SK-N-SH (cell line): ENCODE data around the gene TNXB. TPM values are rescaled to one million over a fixed set of nuclear protein-coding genes. Genes with fewer than 3 reads are reported as not detected.

Experiments used
- CTCF ChIA-PET: fragments of 300-600, 350-600 bp; formaldehyde crosslinking; extraction: SDS; loops from one replicate; lab custom pipeline; 2021; lab: Yijun Ruan, JAX
- POLR2A ChIA-PET: fragments of 350-600 bp; sonication (Branson Sonifier 250); formaldehyde crosslinking; extraction: SDS; loops from one replicate; lab custom pipeline; 2020; ENCODE audit warnings: antibody characterized with exemption, inconsistent platforms; lab: Yijun Ruan, JAX
- DNase-seq: peaks from one replicate; pipeline ENCODE4 v3.0.0; 2012
- H2AFZ ChIP-seq: fragments of 200-600 bp; sonication (generic); 2 replicates; pipeline ENCODE4 v1.8.1; 2016; ENCODE audit warnings: antibody characterized with exemption, mild to moderate bottlenecking, low read depth
- H3F3A ChIP-seq: fragments of 200-600 bp; sonication (generic); replicated peaks from 2 replicates; pipeline ENCODE3; 2016; ENCODE audit warnings: antibody characterized with exemption, mild to moderate bottlenecking; ENCODE audit not compliant: insufficient read depth
- H3K27ac ChIP-seq, 2 experiments: fragments of 200-500 bp in 1 of 2; fragments of 200-600 bp in 1 of 2; sonication (Bioruptor generic) in 1 of 2; sonication (generic), shearing (Covaris generic) in 1 of 2; 2 replicates each; pipeline versions ENCODE4 v1.5.1 to v1.6.1; 2014 to 2016; ENCODE audit warnings: low read depth in 2 of 2, inconsistent platforms in 1 of 2, low read length in 1 of 2, mild to moderate bottlenecking in 1 of 2, mixed read lengths in 1 of 2
- H3K27me3 ChIP-seq: fragments of 200-600 bp; sonication (generic), shearing (Covaris generic); 2 replicates; pipeline ENCODE4 v1.6.1; 2016; ENCODE audit warnings: mixed run types; ENCODE audit not compliant: insufficient read depth
- H3K36me3 ChIP-seq, 2 experiments: fragments of 200-500 bp in 1 of 2; fragments of 200-600 bp in 1 of 2; sonication (Bioruptor generic) in 1 of 2; sonication (generic) in 1 of 2; replicated peaks in 1 of 2; 2 replicates each; pipeline versions ENCODE3 to v1.5.1; 2014 to 2016; ENCODE audit warnings: low read length in 1 of 2, mild to moderate bottlenecking in 1 of 2; ENCODE audit not compliant: insufficient read depth in 2 of 2, control insufficient read depth in 1 of 2
- H3K4me1 ChIP-seq, 2 experiments: fragments of 200-500 bp in 1 of 2; fragments of 200-600 bp in 1 of 2; sonication (Bioruptor generic) in 1 of 2; sonication (generic), shearing (Covaris generic) in 1 of 2; 2 replicates each; pipeline versions ENCODE4 v1.5.1 to v1.6.1; 2014 to 2016; ENCODE audit warnings: low read depth in 1 of 2, low read length in 1 of 2, mixed run types in 1 of 2; ENCODE audit not compliant: insufficient read depth in 2 of 2, control insufficient read depth in 1 of 2
- H3K4me2 ChIP-seq: fragments of 200-600 bp; sonication (generic), shearing (Covaris generic); 2 replicates; pipeline ENCODE4 v1.6.1; 2017; ENCODE audit warnings: mixed run types
- H3K4me3 ChIP-seq, 2 experiments: fragments of 200-500 bp in 1 of 2; fragments of 200-600 bp in 1 of 2; sonication (Bioruptor generic) in 1 of 2; sonication (generic), shearing (Covaris generic) in 1 of 2; 2 replicates each; pipeline versions ENCODE4 v1.5.1 to v1.8.1; 2014 to 2016; ENCODE audit warnings: low read depth in 2 of 2, inconsistent platforms in 1 of 2, low read length in 1 of 2, mild to moderate bottlenecking in 1 of 2, mixed read lengths in 1 of 2, moderate library complexity in 1 of 2
- H3K79me2 ChIP-seq: fragments of 200-600 bp; sonication (generic); 2 replicates; pipeline ENCODE4 v1.8.1; 2017; ENCODE audit warnings: mild to moderate bottlenecking; ENCODE audit not compliant: insufficient read depth
- H3K9ac ChIP-seq: fragments of 200-600 bp; sonication (generic); 2 replicates; pipeline ENCODE4 v1.6.1; 2017; ENCODE audit warnings: mixed run types
- H3K9me2 ChIP-seq: fragments of 200-600 bp; sonication (generic); 2 replicates; pipeline ENCODE4 v1.6.1; 2017; ENCODE audit warnings: mixed run types
- H3K9me3 ChIP-seq: fragments of 200-600 bp; sonication (generic); 2 replicates; pipeline ENCODE4 v1.6.1; 2017; ENCODE audit warnings: mixed run types, mild to moderate bottlenecking, moderate library complexity
- H4K20me1 ChIP-seq: fragments of 200-600 bp; sonication (generic); 2 replicates; pipeline ENCODE4 v1.6.1; 2017; ENCODE audit warnings: mild to moderate bottlenecking, mixed run types; ENCODE audit not compliant: insufficient read depth
- FOXJ3 ChIP-seq: sonication (generic); formaldehyde crosslinking; IDR thresholded peaks from 2 replicates; pipeline ENCODE4 v1.5.1; 2020; ENCODE audit warnings: mild to moderate bottlenecking, missing genetic modification reagents
- RAD21 ChIP-seq: IDR thresholded peaks from 2 replicates; pipeline ENCODE4 v1.6.1; 2012; ENCODE audit warnings: mild to moderate bottlenecking, low read length
- RXRA ChIP-seq: IDR thresholded peaks from 2 replicates; pipeline ENCODE4 v1.4.0; 2012; ENCODE audit warnings: low read depth, mild to moderate bottlenecking, borderline replicate concordance
- SIN3A ChIP-seq: IDR thresholded peaks from 2 replicates; pipeline ENCODE4 v1.6.1; 2012; ENCODE audit warnings: low read depth, mild to moderate bottlenecking, low read length, moderate library complexity, borderline replicate concordance
- TAF1 ChIP-seq: IDR thresholded peaks from 2 replicates; pipeline ENCODE4 v1.6.1; 2012; ENCODE audit warnings: low read depth, mild to moderate bottlenecking, low read length, moderate library complexity, borderline replicate concordance
- TCF12 ChIP-seq: IDR thresholded peaks from 2 replicates; pipeline ENCODE4 v1.4.0; 2012
- YY1 ChIP-seq: IDR thresholded peaks from 2 replicates; pipeline ENCODE4 v1.4.0; 2012; ENCODE audit warnings: low read depth, mild to moderate bottlenecking
- WGBS: methylation state at CpG from one replicate; pipeline ENCODE4 v1.1.6; 2017; ENCODE audit warnings: low lambda C conversion rate; 5-methylcytosine and 5-hydroxymethylcytosine counted together
- polyA plus RNA-seq, 3 experiments: library from polyadenylated mRNA; depleted of rRNA; stranded (reverse); fragments of >200 nt; gene quantifications; 2 replicates each; pipeline ENCODE4 v1.2.3, GENCODE V29; 2012
- TF ChIP-seq, protein P1 (sequence below): IDR thresholded peaks from 2 replicates; pipeline ENCODE4 v1.4.0; 2012; ENCODE audit warnings: low read depth, borderline replicate concordance
- TF ChIP-seq, protein P2 (sequence below): IDR thresholded peaks from 2 replicates; pipeline ENCODE4; 2012

Gene TNXB
- polyA plus RNA-seq, 1 of the 3 experiments (the other 2 are of a cell fraction) = 0.48 TPM

DNA sequence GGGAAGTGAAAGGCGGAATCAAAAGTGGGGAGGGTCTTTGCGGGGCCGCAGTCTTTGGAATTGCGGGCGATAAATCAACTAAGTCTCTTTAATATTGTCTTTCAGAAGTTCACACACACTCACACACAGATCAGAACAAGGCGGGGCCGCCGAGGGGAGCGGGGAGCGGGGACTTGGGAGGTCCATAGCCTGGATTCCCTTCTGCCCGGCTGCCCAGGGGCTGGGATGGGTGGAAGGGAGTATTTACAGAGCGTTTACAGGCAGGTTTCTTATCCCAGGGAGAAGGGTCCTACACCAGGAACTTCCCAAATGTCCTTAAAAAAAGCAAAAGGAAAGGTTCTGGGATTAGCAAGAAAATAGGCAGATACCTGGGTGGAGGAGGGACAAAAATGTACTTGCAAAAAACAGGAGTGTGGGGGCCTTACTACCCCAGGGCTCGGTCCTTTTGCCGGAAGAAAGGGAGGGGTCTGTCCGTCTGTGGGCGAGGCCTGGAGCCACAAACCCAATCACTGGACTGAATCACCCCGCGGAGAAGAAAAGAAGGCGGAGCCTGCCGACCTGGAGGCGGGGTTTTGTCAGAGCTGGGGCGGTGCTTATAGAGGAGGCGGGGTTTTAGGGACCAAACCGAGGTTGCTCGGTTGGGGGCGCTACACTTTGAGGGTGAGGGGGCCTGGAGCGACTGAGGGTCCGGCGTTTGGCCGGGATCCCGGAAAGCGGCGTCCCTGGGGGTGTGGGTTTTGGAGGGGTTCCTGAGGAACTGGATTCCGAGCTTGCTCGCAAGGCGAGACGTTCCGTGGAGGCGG, 39.4 kb upstream of the TNXB start:
- Histone ChIP-seq H3K79me2 (no peaks in the 10 kb centered on the region), H3F3A (peaks cover 4% of the 10 kb centered on the region), H3K27ac (no peak overlapping the region), H3K9ac (no peak overlapping the region), H3K36me3 (no peaks in the 10 kb centered on the region), H3K27me3 (no peaks in the 10 kb centered on the region), H3K4me3 (no peak overlapping the region), H4K20me1 (no peaks in the 10 kb centered on the region), H3K9me2 (no peaks in the 10 kb centered on the region), H2AFZ (no peak overlapping the region), H3K4me2 (no peak overlapping the region), H3K9me3 (no peaks in the 10 kb centered on the region), H3K4me1 (peaks cover 13 to 21% of the 10 kb centered on the region in 2 experiments; a peak in 3 of 4 replicates)
- TF ChIP-seq RAD21 (no peak), SIN3A (no peak), TCF12 (no peak), RXRA (no peak), YY1 (no peak)
- TF ChIP-seq, protein P1, sequence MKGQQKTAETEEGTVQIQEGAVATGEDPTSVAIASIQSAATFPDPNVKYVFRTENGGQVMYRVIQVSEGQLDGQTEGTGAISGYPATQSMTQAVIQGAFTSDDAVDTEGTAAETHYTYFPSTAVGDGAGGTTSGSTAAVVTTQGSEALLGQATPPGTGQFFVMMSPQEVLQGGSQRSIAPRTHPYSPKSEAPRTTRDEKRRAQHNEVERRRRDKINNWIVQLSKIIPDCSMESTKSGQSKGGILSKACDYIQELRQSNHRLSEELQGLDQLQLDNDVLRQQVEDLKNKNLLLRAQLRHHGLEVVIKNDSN = no peak
- DNase-seq = peak; percentile 65
- WGBS = 89% methylated on average over 35 of the region's 39 CpGs
- CTCF ChIA-PET = interaction anchor here (0.6 kb wide), 1 partner anchor 60 kb away, joined by 3 read pairs; no protein-coding TSS in a partner anchor
- POLR2A ChIA-PET = no interaction called here

- no peaks in the 10 kb centered on the region for H3K9me3 ChIP-seq
- H2AFZ ChIP-seq = no peak overlapping the region
- no peak overlapping the region for H3K9ac ChIP-seq
- CTCF ChIA-PET = no interaction called here
- no peaks in the 10 kb centered on the region for H3K9me2 ChIP-seq
- no peak for DNase-seq
- no peaks in the 10 kb centered on the region for H3K27me3 ChIP-seq
- TF ChIP-seq FOXJ3 (CRISPR knock-in tag) (no peak), RXRA (no peak), TAF1 (no peak)
- TF ChIP-seq, protein P2, sequence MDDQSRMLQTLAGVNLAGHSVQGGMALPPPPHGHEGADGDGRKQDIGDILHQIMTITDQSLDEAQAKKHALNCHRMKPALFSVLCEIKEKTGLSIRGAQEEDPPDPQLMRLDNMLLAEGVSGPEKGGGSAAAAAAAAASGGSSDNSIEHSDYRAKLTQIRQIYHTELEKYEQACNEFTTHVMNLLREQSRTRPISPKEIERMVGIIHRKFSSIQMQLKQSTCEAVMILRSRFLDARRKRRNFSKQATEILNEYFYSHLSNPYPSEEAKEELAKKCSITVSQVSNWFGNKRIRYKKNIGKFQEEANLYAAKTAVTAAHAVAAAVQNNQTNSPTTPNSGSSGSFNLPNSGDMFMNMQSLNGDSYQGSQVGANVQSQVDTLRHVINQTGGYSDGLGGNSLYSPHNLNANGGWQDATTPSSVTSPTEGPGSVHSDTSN = no peak
- no peak overlapping the region for H3K4me2 ChIP-seq
- H3K79me2 ChIP-seq = no peaks in the 10 kb centered on the region
- peaks cover 3% of the 10 kb centered on the region for H3F3A ChIP-seq
- no peaks in the 10 kb centered on the region for H3K36me3 ChIP-seq
- WGBS = 100% methylated on average over 4 of the region's 4 CpGs
- POLR2A ChIA-PET = no interaction called here
- H3K4me3 ChIP-seq = no peak overlapping the region
- peaks cover 6 to 12% of the 10 kb centered on the region in 2 experiments; a peak in 3 of 4 replicates for H3K4me1 ChIP-seq
- no peak overlapping the region for H3K27ac ChIP-seq
- no peaks in the 10 kb centered on the region for H4K20me1 ChIP-seq
Measured at GRCh38 chr6:32147401-32148132, 38.4 kb upstream of the TNXB start.
